Measurements from ENCODE around the gene RLIM.

The RLIM gene

DNA sequence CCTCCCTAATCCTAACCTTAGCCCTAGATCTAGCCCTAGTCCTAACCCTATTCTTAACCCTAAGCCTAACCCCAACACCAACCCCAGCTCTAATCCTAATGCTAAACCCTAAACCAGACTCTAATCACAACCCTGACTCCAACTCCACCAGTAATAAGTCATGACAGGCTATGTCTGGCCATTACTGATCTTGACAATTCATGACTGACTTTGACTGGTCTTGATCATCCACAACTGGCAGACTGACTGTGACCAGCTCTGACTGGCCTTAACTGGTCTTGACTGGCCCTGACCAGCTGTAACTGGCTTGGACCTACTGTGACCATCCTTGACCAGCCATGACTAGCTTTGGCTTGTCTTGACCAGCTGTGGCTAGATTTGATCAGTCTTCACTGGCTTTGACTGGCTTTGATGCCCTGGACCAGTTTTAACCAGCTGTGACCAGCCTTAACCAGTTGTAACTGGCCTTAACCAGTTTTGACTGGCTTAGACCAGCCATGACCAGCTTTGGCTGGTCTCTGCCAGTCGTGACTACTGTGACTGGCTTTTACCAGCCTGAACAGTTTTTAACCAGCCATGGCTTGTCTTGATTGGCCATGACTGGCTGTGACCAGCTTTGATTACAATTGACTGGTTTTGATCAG lies 68.4 kb downstream of the RLIM start:
- Histone ChIP-seq H3K36me3 (ENCODE audit: control insufficient read depth, insufficient read depth, low read length) (no peaks in the 10 kb centered on the region), H3K23ac (ENCODE audit: low read length) (no peak overlapping the region), H3K4me3 (ENCODE audit: low read length) (no peak overlapping the region), H3K4me1 (ENCODE audit: control insufficient read depth, low read depth, low read length) (no peaks in the 10 kb centered on the region), H3K79me2 (ENCODE audit: control insufficient read depth, insufficient read depth, low read length) (no peaks in the 10 kb centered on the region), H3K4ac (ENCODE audit: low read depth, low read length) (no peak overlapping the region), H2BK120ac (ENCODE audit: low read depth, low read length) (no peak overlapping the region), H3K56ac (ENCODE audit: low read length) (no peak overlapping the region), H2AK5ac (ENCODE audit: low read length) (no peak overlapping the region), H3K4me2 (ENCODE audit: low read length) (no peak overlapping the region), H3K9ac (ENCODE audit: low read length) (no peak overlapping the region), H4K5ac (ENCODE audit: low read length) (no peak overlapping the region), H3K27me3 (ENCODE audit: insufficient read depth, low read length, poor library complexity) (no peaks in the 10 kb centered on the region), H3K79me1 (ENCODE audit: low read length) (no peaks in the 10 kb centered on the region), H3K18ac (ENCODE audit: low read length) (no peak overlapping the region), H4K8ac (ENCODE audit: low read depth, low read length) (no peak overlapping the region), H3K27ac (ENCODE audit: low read depth, low read length) (no peak overlapping the region), H2BK5ac (ENCODE audit: low read length) (no peak overlapping the region), H2BK15ac (replicated peaks; ENCODE audit: low read depth) (no peak overlapping the region)
- WGBS (ENCODE audit: extremely low coverage, insufficient coverage, low lambda C conversion rate) = no CpG with 5 or more reads among the region's 1 CpG
- DNase-seq = no peak

DNA sequence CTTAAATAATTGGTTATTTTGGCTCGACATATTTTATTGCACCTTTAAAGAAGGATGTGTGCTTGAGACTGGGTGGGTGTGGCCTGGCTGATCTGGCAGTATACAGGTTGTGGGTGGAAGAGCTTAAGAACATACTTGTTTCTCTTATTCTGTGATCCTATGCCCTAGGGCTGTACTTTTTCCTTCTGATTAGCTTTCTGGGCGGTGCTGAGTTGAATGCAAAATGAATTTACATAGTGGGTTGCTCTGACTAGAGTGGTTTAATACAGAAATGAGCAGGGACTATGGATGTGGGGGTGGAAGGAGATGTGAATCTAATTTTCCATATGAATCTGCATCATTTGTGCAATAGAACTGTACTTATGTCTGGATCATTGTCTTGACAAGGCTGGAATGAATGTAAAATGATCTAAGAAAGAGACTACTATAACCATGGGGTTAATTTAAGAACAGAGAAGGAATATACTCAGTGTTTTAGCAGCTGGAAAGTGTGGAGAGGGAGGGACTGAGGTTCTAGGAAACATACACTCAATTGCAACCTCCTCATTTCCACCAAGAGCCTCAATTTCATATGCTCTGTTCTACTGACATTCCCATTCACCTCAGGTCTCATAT lies 73.7 kb downstream of the RLIM start:
- H3K4me2 ChIP-seq (ENCODE audit: low read length) = no peak overlapping the region
- no CpG with 5 or more reads among the region's 2 CpGs for WGBS (ENCODE audit: extremely low coverage, insufficient coverage, low lambda C conversion rate)
- H4K8ac ChIP-seq (ENCODE audit: low read depth, low read length) = no peak overlapping the region
- H3K56ac ChIP-seq (ENCODE audit: low read length) = no peak overlapping the region
- H3K79me1 ChIP-seq (ENCODE audit: low read length) = no peaks in the 10 kb centered on the region
- peaks cover 4% of the 10 kb centered on the region for H3K4me1 ChIP-seq (ENCODE audit: control insufficient read depth, low read depth, low read length)
- no peaks in the 10 kb centered on the region for H3K79me2 ChIP-seq (ENCODE audit: control insufficient read depth, insufficient read depth, low read length)
- no peak overlapping the region for H2BK5ac ChIP-seq (ENCODE audit: low read length)
- H3K4me3 ChIP-seq (ENCODE audit: low read length) = no peak overlapping the region
- H3K27ac ChIP-seq (ENCODE audit: low read depth, low read length) = no peak overlapping the region
- H2AK5ac ChIP-seq (ENCODE audit: low read length) = no peak overlapping the region
- no peak overlapping the region for H3K23ac ChIP-seq (ENCODE audit: low read length)
- H3K4ac ChIP-seq (ENCODE audit: low read depth, low read length) = no peak overlapping the region
- no peaks in the 10 kb centered on the region for H3K27me3 ChIP-seq (ENCODE audit: insufficient read depth, low read length, poor library complexity)
- no peak overlapping the region for H3K18ac ChIP-seq (ENCODE audit: low read length)
- no peak overlapping the region for H2BK15ac ChIP-seq (replicated peaks; ENCODE audit: low read depth)
- no peak overlapping the region for H4K5ac ChIP-seq (ENCODE audit: low read length)
- H3K9ac ChIP-seq (ENCODE audit: low read length) = no peak overlapping the region
- H2BK120ac ChIP-seq (ENCODE audit: low read depth, low read length) = no peak overlapping the region
- no peak for DNase-seq
- H3K36me3 ChIP-seq (ENCODE audit: control insufficient read depth, insufficient read depth, low read length) = no peaks in the 10 kb centered on the region

DNA sequence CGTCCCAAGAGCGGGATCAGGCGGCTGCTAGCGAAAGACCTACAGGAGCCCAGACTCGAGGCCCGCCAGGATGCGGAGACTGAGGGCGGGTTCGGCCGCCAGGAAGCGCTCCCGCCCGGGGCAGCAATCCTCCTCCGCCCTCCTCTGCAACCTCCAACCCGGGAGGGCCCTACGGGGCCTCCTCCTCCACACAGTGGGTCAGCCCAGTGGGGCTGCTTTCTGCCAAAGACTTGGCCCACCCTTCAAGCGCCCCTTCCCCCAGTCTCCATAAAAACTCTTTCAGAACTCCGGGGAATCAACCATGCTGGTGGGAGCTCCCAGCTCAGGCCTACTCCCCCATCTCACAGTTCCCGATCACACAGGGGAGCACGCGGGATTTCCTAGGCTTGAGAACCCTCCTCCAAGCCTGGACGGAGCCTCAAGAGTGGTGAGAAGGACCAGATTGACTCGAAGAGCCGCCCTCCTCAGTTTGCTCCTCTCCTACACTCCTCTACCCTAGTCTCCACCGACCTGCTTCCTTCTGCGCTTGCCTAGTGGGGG lies 77.5 kb downstream of the RLIM start:
- peak overlapping the region; percentile 62 for H3K27ac ChIP-seq (ENCODE audit: low read depth, low read length)
- H4K5ac ChIP-seq (ENCODE audit: low read length) = no peak overlapping the region
- no peak overlapping the region for H2AK5ac ChIP-seq (ENCODE audit: low read length)
- peak overlapping the region; percentile 67 for H3K56ac ChIP-seq (ENCODE audit: low read length)
- no peaks in the 10 kb centered on the region for H3K27me3 ChIP-seq (ENCODE audit: insufficient read depth, low read length, poor library complexity)
- H2BK5ac ChIP-seq (ENCODE audit: low read length) = no peak overlapping the region
- H3K4me1 ChIP-seq (ENCODE audit: control insufficient read depth, low read depth, low read length) = peaks cover 4% of the 10 kb centered on the region
- no peak overlapping the region for H3K4ac ChIP-seq (ENCODE audit: low read depth, low read length)
- no peaks in the 10 kb centered on the region for H3K79me1 ChIP-seq (ENCODE audit: low read length)
- H4K8ac ChIP-seq (ENCODE audit: low read depth, low read length) = peak overlapping the region; percentile 77
- no peak overlapping the region for H3K4me2 ChIP-seq (ENCODE audit: low read length)
- no peaks in the 10 kb centered on the region for H3K36me3 ChIP-seq (ENCODE audit: control insufficient read depth, insufficient read depth, low read length)
- WGBS (ENCODE audit: extremely low coverage, insufficient coverage, low lambda C conversion rate) = no CpG with 5 or more reads among the region's 26 CpGs
- H2BK15ac ChIP-seq (replicated peaks; ENCODE audit: low read depth) = no peak overlapping the region
- no peak overlapping the region for H3K4me3 ChIP-seq (ENCODE audit: low read length)
- DNase-seq = peak; percentile 71
- H2BK120ac ChIP-seq (ENCODE audit: low read depth, low read length) = no peak overlapping the region
- no peaks in the 10 kb centered on the region for H3K79me2 ChIP-seq (ENCODE audit: control insufficient read depth, insufficient read depth, low read length)
- no peak overlapping the region for H3K23ac ChIP-seq (ENCODE audit: low read length)
- no peak overlapping the region for H3K18ac ChIP-seq (ENCODE audit: low read length)
- peak overlapping the region; percentile 53 for H3K9ac ChIP-seq (ENCODE audit: low read length)

DNA sequence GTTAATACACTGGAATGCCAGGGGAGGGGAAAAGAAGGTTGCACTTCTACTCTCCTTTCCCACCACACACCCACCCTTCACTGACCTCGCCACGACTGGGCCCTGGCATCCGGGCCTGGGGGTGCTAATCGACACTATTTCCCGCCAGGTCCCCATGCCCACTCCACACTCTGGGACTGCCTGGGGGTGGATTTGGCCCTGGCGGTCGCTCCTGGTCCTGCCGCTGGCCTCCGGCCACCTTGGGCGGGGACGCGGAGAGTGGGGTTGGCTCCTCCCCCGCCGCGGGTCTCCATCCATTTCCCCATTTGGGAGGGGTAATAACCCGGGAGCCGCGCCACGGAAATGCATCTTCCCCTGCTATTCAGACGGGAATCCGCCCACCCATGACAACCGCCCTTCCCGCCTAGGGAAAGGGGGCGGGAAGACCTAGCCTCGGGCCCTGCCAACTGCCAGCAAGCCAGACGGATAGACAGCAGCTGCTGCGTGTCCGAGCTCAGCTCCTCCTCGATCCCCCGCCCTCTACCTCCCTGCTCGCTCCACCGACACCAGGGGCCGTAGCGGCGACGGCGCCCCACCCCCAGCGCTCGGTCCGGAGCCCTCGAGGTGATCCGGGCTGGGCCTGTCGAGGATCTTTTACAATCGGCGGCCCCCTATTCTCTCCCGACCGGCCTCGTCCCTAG lies 78.1 kb downstream of the RLIM start:
- no peaks in the 10 kb centered on the region for H3K36me3 ChIP-seq (ENCODE audit: control insufficient read depth, insufficient read depth, low read length)
- H3K79me1 ChIP-seq (ENCODE audit: low read length) = no peaks in the 10 kb centered on the region
- no CpG with 5 or more reads among the region's 48 CpGs for WGBS (ENCODE audit: extremely low coverage, insufficient coverage, low lambda C conversion rate)

DNA sequence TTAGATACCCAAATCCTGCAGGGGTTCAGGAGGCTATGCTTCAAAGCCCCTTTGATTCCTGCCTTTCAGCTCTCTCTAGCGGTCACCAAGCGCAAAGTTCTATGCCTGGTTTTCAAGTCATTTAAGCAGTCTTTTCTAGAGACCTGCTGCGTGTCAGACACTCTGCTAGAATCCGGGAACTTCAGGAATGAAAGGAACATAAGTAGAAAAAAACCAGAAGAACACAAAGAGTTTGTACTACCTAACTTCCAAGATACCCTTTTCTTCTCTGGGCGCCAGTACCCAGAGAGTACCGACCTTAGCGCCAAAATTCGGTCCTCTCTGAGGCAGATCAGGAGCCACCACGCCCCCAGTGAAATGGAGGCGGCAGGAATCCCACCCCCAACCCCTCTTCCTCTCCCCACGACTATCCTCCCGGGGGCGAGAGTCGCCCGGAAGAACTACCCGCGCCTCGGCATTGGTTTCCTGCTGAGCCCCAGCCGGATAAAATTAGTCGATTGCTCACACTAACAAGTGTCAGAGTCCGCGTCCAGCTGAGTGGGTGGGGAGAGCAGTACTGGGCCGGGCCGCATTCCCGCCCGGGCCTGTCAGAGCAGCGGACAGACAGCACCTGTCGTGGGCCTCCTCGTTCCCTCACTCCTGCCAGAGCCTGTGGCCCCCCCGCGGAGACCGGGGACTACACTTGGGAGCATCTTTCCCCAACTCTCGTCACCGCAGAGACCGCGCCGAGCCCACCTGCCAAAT lies 78.8 kb downstream of the RLIM start:
- Histone ChIP-seq H2AK5ac (ENCODE audit: low read length) (no peak overlapping the region), H3K27me3 (ENCODE audit: insufficient read depth, low read length, poor library complexity) (no peaks in the 10 kb centered on the region), H4K8ac (ENCODE audit: low read depth, low read length) (no peak overlapping the region), H3K4me3 (ENCODE audit: low read length) (no peak overlapping the region), H3K23ac (ENCODE audit: low read length) (no peak overlapping the region), H3K56ac (ENCODE audit: low read length) (no peak overlapping the region), H3K79me2 (ENCODE audit: control insufficient read depth, insufficient read depth, low read length) (no peaks in the 10 kb centered on the region), H2BK15ac (replicated peaks; ENCODE audit: low read depth) (no peak overlapping the region), H3K27ac (ENCODE audit: low read depth, low read length) (no peak overlapping the region), H4K5ac (ENCODE audit: low read length) (no peak overlapping the region), H3K79me1 (ENCODE audit: low read length) (no peaks in the 10 kb centered on the region), H3K4me2 (ENCODE audit: low read length) (peak overlapping the region; percentile 61), H3K9ac (ENCODE audit: low read length) (no peak overlapping the region), H2BK5ac (ENCODE audit: low read length) (no peak overlapping the region), H3K4ac (ENCODE audit: low read depth, low read length) (no peak overlapping the region), H3K36me3 (ENCODE audit: control insufficient read depth, insufficient read depth, low read length) (no peaks in the 10 kb centered on the region), H3K4me1 (ENCODE audit: control insufficient read depth, low read depth, low read length) (peaks cover 4% of the 10 kb centered on the region), H3K18ac (ENCODE audit: low read length) (no peak overlapping the region), H2BK120ac (ENCODE audit: low read depth, low read length) (no peak overlapping the region)
- peak; percentile 86 for DNase-seq
- WGBS (ENCODE audit: extremely low coverage, insufficient coverage, low lambda C conversion rate) = no CpG with 5 or more reads among the region's 37 CpGs

More for the DNA sequence above, 78.1 kb downstream of the RLIM start:
- H3K4me2 ChIP-seq (ENCODE audit: low read length) = peak overlapping the region; percentile 61
- H4K8ac ChIP-seq (ENCODE audit: low read depth, low read length) = no peak overlapping the region
- H3K27me3 ChIP-seq (ENCODE audit: insufficient read depth, low read length, poor library complexity) = no peaks in the 10 kb centered on the region
- peak overlapping the region; percentile 53 for H3K9ac ChIP-seq (ENCODE audit: low read length)
- H2BK15ac ChIP-seq (replicated peaks; ENCODE audit: low read depth) = no peak overlapping the region
- H3K27ac ChIP-seq (ENCODE audit: low read depth, low read length) = peak overlapping the region; percentile 62
- DNase-seq = peak; percentile 86
- H3K4me1 ChIP-seq (ENCODE audit: control insufficient read depth, low read depth, low read length) = peaks cover 4% of the 10 kb centered on the region
- H3K18ac ChIP-seq (ENCODE audit: low read length) = no peak overlapping the region
- peak overlapping the region; percentile 67 for H3K56ac ChIP-seq (ENCODE audit: low read length)
- H2AK5ac ChIP-seq (ENCODE audit: low read length) = no peak overlapping the region
- no peak overlapping the region for H2BK5ac ChIP-seq (ENCODE audit: low read length)
- no peak overlapping the region for H3K4me3 ChIP-seq (ENCODE audit: low read length)
- H3K23ac ChIP-seq (ENCODE audit: low read length) = no peak overlapping the region
- H4K5ac ChIP-seq (ENCODE audit: low read length) = no peak overlapping the region
- no peak overlapping the region for H3K4ac ChIP-seq (ENCODE audit: low read depth, low read length)
- no peaks in the 10 kb centered on the region for H3K79me2 ChIP-seq (ENCODE audit: control insufficient read depth, insufficient read depth, low read length)
- H2BK120ac ChIP-seq (ENCODE audit: low read depth, low read length) = no peak overlapping the region
